Measurements from ENCODE around the gene PTPRG.

DNA sequence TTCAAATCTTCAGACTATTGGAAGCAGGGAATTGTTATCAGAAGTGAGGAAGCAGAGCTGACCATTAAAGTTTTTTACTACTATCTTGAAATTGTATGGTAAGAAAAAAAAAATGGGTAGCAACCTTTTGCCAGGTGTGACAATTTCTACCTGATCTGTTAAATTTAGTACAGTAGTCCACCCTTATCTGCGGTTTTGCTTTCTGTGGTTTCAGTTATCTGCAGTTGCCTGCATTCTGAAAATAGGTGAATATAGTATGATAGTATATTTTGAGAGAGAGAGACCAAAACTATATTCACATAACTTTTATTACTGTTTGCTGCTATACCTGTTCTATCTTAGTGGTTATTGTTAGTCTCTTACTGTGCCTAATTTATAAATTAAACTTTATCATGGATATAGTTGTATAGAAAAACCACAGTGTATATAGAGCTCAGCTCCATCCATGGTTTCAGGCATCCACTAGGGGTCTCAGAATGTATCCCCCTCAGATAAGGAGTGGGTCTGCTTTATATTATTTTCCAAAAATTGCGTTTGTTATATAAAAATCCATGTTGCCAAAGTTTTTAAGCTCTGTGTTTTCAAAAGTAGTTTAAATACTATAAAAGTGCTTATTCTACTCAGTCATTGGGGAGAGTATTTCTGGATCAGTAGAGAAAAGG is 69.9 kb downstream of the PTPRG start:
- no peak for TF ChIP-seq CTCF (conservative IDR thresholded peaks at IDR 0.05; ENCODE audit: low read depth, low read length)
- TF ChIP-seq EZH2phosphoT487 (IDR thresholded peaks at IDR 0.05; ENCODE audit: borderline replicate concordance, low read length) = no peak

Data from PC-3 (cell line).